MM.1S (cell line): ENCODE results near the gene EMX1.

Experiments used
- EZH2phosphoT487 ChIP-seq: fragments of 300-600 bp; sonication (generic); IDR thresholded peaks from 2 replicates; pipeline ENCODE4 v1.6.1; 2018; ENCODE audit warnings: antibody characterized with exemption, low read length
- TF ChIP-seq, protein P1 (sequence below): fragments of 300-600 bp; sonication (generic); IDR thresholded peaks from 2 replicates; pipeline ENCODE4 v1.5.1; 2016; ENCODE audit warnings: antibody characterized with exemption, low read length, mixed read lengths

GRCh38 chr2:72942881-72943418 lies 25.6 kb downstream of the EMX1 start:
- TF ChIP-seq, protein P1, sequence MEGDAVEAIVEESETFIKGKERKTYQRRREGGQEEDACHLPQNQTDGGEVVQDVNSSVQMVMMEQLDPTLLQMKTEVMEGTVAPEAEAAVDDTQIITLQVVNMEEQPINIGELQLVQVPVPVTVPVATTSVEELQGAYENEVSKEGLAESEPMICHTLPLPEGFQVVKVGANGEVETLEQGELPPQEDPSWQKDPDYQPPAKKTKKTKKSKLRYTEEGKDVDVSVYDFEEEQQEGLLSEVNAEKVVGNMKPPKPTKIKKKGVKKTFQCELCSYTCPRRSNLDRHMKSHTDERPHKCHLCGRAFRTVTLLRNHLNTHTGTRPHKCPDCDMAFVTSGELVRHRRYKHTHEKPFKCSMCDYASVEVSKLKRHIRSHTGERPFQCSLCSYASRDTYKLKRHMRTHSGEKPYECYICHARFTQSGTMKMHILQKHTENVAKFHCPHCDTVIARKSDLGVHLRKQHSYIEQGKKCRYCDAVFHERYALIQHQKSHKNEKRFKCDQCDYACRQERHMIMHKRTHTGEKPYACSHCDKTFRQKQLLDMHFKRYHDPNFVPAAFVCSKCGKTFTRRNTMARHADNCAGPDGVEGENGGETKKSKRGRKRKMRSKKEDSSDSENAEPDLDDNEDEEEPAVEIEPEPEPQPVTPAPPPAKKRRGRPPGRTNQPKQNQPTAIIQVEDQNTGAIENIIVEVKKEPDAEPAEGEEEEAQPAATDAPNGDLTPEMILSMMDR = no peak
- no peak for TF ChIP-seq EZH2phosphoT487
